HepG2 (cell line): ENCODE measurements around the gene CHST13. TPM values are rescaled to one million over a fixed set of nuclear protein-coding genes. Genes with fewer than 3 reads are reported as not detected.

Experiments
- ATAC-seq: fragments of 200-7000 bp; cut with Tn5 transposase; 3 replicates; pipeline ENCODE4 v1.9.1; 2020; ENCODE audit warnings: mild to moderate bottlenecking, moderate library complexity
- BruUV-seq: library from RNA; stranded (reverse); fragments of 400-500 nt; replicated peaks from 2 replicates; lab custom pipeline; 2021; lab: Mats Ljungman, UMichigan
- CTCF ChIA-PET: fragments of 300-600 bp; formaldehyde crosslinking; extraction: SDS; loops from one replicate; lab custom pipeline; 2021; ENCODE audit warnings: low total read pairs, inconsistent platforms, low intra/inter-chr PET ratio; lab: Yijun Ruan, JAX
- POLR2A ChIA-PET: fragments of 350-600 bp; sonication (Branson Sonifier 250); formaldehyde crosslinking; loops from one replicate; lab custom pipeline; 2020; ENCODE audit warnings: antibody characterized with exemption, inconsistent platforms; lab: Yijun Ruan, JAX
- DNase-seq: peaks from one replicate; pipeline ENCODE4 v3.0.0-alpha.2; 2015; ENCODE audit warnings: low spot score
- FAIRE-seq: peaks from 3 replicates; lab custom pipeline; 2011; peaks lifted over from hg19 to GRCh38; lab: Jason Lieb, UNC
- H2AFZ ChIP-seq: one replicate; pipeline ENCODE4 v1.6.1; 2011; ENCODE audit warnings: low read length, inconsistent platforms
- H3K27ac ChIP-seq: fragments of 300-600 bp; 3 replicates; pipeline ENCODE4 v1.8.0; 2011; ENCODE audit warnings: mixed run types, mild to moderate bottlenecking, mixed read lengths, low read length, inconsistent platforms; ENCODE audit not compliant: insufficient read depth; ENCODE audit errors: extremely low read length
- H3K27me3 ChIP-seq, 2 experiments: fragments of 200-600 bp in 1 of 2; 2 replicates in 1 of 2; 3 replicates in 1 of 2; pipeline versions ENCODE4 v1.6.0 to v1.8.0; 2011; ENCODE audit warnings: low read length in 2 of 2, mild to moderate bottlenecking in 2 of 2, moderate library complexity in 2 of 2, inconsistent platforms in 1 of 2; ENCODE audit not compliant: insufficient read depth in 2 of 2, control insufficient read depth in 1 of 2
- H3K36me3 ChIP-seq, 2 experiments: fragments of 200-600 bp in 1 of 2; replicated peaks in 1 of 2; 2 replicates in 1 of 2; 3 replicates in 1 of 2; pipeline versions ENCODE4 v1.5.1 to v1.8.0; 2011; ENCODE audit warnings: low read length in 2 of 2, inconsistent platforms in 1 of 2; ENCODE audit not compliant: insufficient read depth in 2 of 2, control insufficient read depth in 1 of 2
- H3K4me1 ChIP-seq: 2 replicates; pipeline ENCODE4 v1.5.1; 2012; ENCODE audit warnings: low read length, inconsistent platforms; ENCODE audit not compliant: insufficient read depth
- H3K4me2 ChIP-seq: 2 replicates; pipeline ENCODE4 v1.6.0; 2011; ENCODE audit warnings: low read depth, low read length, inconsistent platforms
- H3K4me3 ChIP-seq, 3 experiments: fragments of 200-600 bp in 1 of 3; sonication (generic), shearing (Covaris generic) in 1 of 3; replicated peaks in 1 of 3; 2 replicates each; pipeline ENCODE4 v1.5.1; 2011 to 2016; ENCODE audit warnings: low read length in 3 of 3, inconsistent platforms in 2 of 3, low read depth in 2 of 3, mild to moderate bottlenecking in 2 of 3, control low read depth in 1 of 3, mixed read lengths in 1 of 3; ENCODE audit not compliant: insufficient read depth in 1 of 3
- H3K79me2 ChIP-seq: one replicate; pipeline ENCODE4 v1.6.1; 2011; ENCODE audit warnings: low read length, inconsistent platforms; ENCODE audit not compliant: insufficient read depth
- H3K9ac ChIP-seq: 2 replicates; pipeline ENCODE4 v1.6.0; 2011; ENCODE audit warnings: mild to moderate bottlenecking, low read depth, low read length, inconsistent platforms; ENCODE audit not compliant: insufficient read depth
- H3K9me3 ChIP-seq: 2 replicates; pipeline ENCODE4 v1.5.1; 2012; ENCODE audit warnings: mild to moderate bottlenecking, low read length
- H4K20me1 ChIP-seq: 2 replicates; pipeline ENCODE4 v1.6.0; 2011; ENCODE audit warnings: inconsistent platforms, mild to moderate bottlenecking, low read length, moderate library complexity; ENCODE audit not compliant: insufficient read depth
- BCL6 ChIP-seq: IDR thresholded peaks from 2 replicates; pipeline ENCODE4 v1.6.1; 2016; ENCODE audit warnings: missing genetic modification reagents, missing compliant biosample characterization
- DPF2 ChIP-seq: sonication (generic); formaldehyde crosslinking; IDR thresholded peaks from 2 replicates; pipeline ENCODE4 v1.4.0; 2020; ENCODE audit warnings: mild to moderate bottlenecking, low read depth, missing genetic modification reagents, borderline replicate concordance
- EP300 ChIP-seq, 3 experiments: sonication (generic) in 1 of 3; formaldehyde crosslinking in 1 of 3; IDR thresholded peaks; 2 replicates each; pipeline versions ENCODE4 v1.5.1 to v1.6.1; 2011 to 2020; ENCODE audit warnings: low read depth in 2 of 3, low read length in 2 of 3, borderline replicate concordance in 1 of 3, improper control_type of control experiment in 1 of 3, mild to moderate bottlenecking in 1 of 3, missing genetic modification reagents in 1 of 3, moderate library complexity in 1 of 3
- HNF4A ChIP-seq: sonication (generic); formaldehyde crosslinking; IDR thresholded peaks from 2 replicates; pipeline ENCODE4 v1.4.0; 2020; ENCODE audit warnings: missing genetic modification reagents
- NR2C2 ChIP-seq: sonication (generic); formaldehyde crosslinking; IDR thresholded peaks from 2 replicates; pipeline ENCODE4 v1.4.0; 2020; ENCODE audit warnings: missing genetic modification reagents, mild to moderate bottlenecking, moderate library complexity, borderline replicate concordance
- POLR2G ChIP-seq: fragments of 200-400 bp; formaldehyde crosslinking; IDR thresholded peaks from 2 replicates; pipeline ENCODE4 v1.6.1; 2018; ENCODE audit warnings: mild to moderate bottlenecking, low read depth, low read length, moderate library complexity
- PPARG ChIP-seq: conservative IDR thresholded peaks from 2 replicates; pipeline ENCODE4 v1.6.1; 2016; ENCODE audit warnings: missing biosample characterization, missing genetic modification reagents
- SOX5 ChIP-seq: IDR thresholded peaks from 2 replicates; pipeline ENCODE4 v1.6.1; 2016; ENCODE audit warnings: borderline replicate concordance
- ZNF235 ChIP-seq: sonication (generic); formaldehyde crosslinking; IDR thresholded peaks from 2 replicates; pipeline ENCODE4 v1.8.1; 2023; ENCODE audit warnings: mild to moderate bottlenecking, missing genetic modification reagents, borderline replicate concordance
- ZNF543 ChIP-seq: sonication (generic); formaldehyde crosslinking; IDR thresholded peaks from 2 replicates; pipeline ENCODE4 v1.4.0; 2020; ENCODE audit warnings: mild to moderate bottlenecking, missing genetic modification reagents
- WGBS: methylation state at CpG from one replicate; pipeline ENCODE4 v1.1.6; 2017; ENCODE audit warnings: low lambda C conversion rate; 5-methylcytosine and 5-hydroxymethylcytosine counted together
- in situ Hi-C: cut with HindIII; loops from 2 replicates; pipeline ENCODE4 v1.10.0; 2017; ENCODE audit warnings: low pct_unique_long_range_greater_than_20kb; ENCODE audit not compliant: extremely low pct_ligation_motif_present
- intact Hi-C: fragments of 100-400 bp; cut with micrococcal nuclease; formaldehyde crosslinking; loops from one replicate; pipeline ENCODE4 v1.10.0; 2022; ENCODE audit not compliant: unreplicated experiment
- polyA plus RNA-seq, 8 experiments: library from polyadenylated mRNA; depleted of rRNA in 3 of 8; stranded (reverse) in 7 of 8; unstranded in 1 of 8; fragments of >200 nt; fragmentation: Illumina TruSeq in 4 of 8; extraction: Trizol in 4 of 8; gene quantifications; 2 replicates each; pipeline versions ENCODE4 v1.2.1 to v1.2.3, GENCODE V29; 2011 to 2016; ENCODE audit warnings: low read depth in 4 of 8, missing spikeins in 1 of 8, mixed read lengths in 1 of 8; ENCODE audit not compliant: insufficient read depth in 1 of 8
- total RNA-seq, 5 experiments: library from RNA; depleted of rRNA; stranded (reverse); fragments of >200 nt; fragmentation: Illumina TruSeq; extraction: Trizol; gene quantifications; 2 replicates each; pipeline ENCODE4 v1.2.3, GENCODE V29; 2016; ENCODE audit warnings: low read depth in 1 of 5
- TF ChIP-seq, protein P1 (sequence below): sonication (generic); formaldehyde crosslinking; IDR thresholded peaks from 2 replicates; pipeline ENCODE4 v1.8.0; 2022; ENCODE audit warnings: mild to moderate bottlenecking, missing genetic modification reagents, borderline replicate concordance
- TF ChIP-seq, protein P2 (sequence below): sonication (generic); formaldehyde crosslinking; IDR thresholded peaks from 2 replicates; pipeline ENCODE4 v1.5.0; 2020; ENCODE audit warnings: mild to moderate bottlenecking, missing genetic modification reagents

Gene CHST13
- total and polyA plus RNA-seq, 2 of the 13 experiments (the other 11 are each of a cell fraction or from before 2014, with no cell fraction given) = 32.0 to 43.1 TPM

DNA sequence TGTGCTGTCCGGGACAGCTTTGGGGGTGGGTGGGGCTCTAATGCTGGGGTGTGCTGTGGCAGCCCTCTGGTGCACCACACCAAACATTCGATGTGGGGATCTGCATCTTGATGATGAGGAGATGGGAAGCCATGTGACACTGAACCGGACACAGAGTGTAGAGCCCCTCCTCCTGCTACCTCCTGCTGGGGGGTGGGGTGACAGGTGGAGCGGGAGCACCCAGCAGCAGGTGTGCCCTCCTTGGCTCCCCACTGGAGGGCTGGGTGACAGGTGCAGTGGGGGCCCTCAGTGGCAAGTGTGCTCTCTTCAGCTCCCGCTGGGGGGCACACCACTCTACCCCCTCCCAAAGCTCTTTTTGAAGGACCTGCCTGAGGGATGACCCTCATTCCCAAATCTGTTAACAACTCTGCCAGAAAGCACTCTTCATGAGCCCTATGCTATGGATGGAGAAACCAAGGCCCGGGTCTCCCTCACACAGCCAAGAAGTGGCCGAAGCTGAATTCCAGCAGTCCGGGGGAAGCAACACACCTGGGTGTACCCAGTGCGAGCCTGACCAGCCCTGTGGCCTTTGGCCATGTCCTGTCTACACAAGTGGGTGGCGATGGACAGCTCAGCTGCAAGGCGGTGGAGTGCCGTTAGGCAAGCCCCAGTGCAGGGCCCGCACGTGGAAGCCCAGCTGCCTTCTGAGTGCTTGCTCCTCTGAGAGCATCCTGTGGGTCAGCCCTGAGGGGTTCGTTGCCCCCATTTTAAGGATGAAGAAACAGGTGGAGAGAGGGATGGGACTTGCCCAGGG is 5.8 kb upstream of the CHST13 start (continued):
- TF ChIP-seq, protein P1, sequence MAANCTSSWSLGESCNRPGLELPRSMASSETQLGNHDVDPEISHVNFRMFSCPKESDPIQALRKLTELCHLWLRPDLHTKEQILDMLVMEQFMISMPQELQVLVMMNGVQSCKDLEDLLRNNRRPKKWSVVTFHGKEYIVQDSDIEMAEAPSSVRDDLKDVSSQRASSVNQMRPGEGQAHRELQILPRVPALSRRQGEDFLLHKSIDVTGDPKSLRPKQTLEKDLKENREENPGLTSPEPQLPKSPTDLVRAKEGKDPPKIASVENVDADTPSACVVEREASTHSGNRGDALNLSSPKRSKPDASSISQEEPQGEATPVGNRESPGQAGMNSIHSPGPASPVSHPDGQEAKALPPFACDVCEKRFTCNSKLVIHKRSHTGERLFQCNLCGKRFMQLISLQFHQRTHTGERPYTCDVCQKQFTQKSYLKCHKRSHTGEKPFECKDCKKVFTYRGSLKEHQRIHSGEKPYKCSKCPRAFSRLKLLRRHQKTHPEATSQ (CRISPR knock-in tag) = no peak
- TF ChIP-seq ZNF235 (CRISPR knock-in tag) = 0 out of 2 replicates have a peak, but pooled peaks have one; percentile 44
- TF ChIP-seq, all 625 proteins: peak for 51

DNA sequence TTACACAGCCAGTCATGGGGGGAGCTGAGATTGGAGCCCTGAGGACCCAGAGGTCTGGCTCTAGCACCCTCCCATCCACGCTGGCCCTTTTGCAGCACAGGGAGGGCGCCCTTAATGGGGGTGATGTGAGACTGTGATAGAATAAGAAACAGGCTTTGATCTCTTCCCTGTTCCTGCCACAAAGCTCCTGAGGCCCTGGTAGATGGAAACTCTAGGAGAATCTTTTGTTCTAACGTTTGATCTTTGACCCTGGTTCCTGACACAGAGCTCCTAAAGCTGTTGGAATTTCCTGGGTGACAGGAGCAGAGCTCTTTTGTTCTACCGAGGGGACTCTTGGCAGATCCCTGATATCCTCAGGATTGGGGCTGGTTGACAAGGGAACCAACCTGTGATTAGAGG is 5.2 kb upstream of the CHST13 start:
- ChIA-PET POLR2A (interaction anchor here (0.7 to 3.5 kb wide), 10 partner anchors 9 to 923 kb away, joined by 3 to 53 read pairs (median 8); partner anchors contain the start of genes OSBPL11 and ZXDC), CTCF (no interaction called here)
- Histone ChIP-seq H3K27ac (peak overlapping the region; percentile 76), H2AFZ (no peak overlapping the region), H3K4me2 (peak overlapping the region; percentile 94), H3K4me3 (peak overlapping the region in 2 of 3 experiments; percentile 17 to 73; a peak in 2 of 6 replicates), H3K4me1 (peaks cover 74% of the 10 kb centered on the region), H3K9me3 (no peaks in the 10 kb centered on the region), H3K27me3 (no peaks in the 10 kb centered on the region; a peak in 1 of 5 replicates), H4K20me1 (no peaks in the 10 kb centered on the region), H3K9ac (peak overlapping the region; percentile 24; the same call in 1 of the 2 replicates), H3K79me2 (peaks cover 2% of the 10 kb centered on the region), H3K36me3 (no peaks in the 10 kb centered on the region)
- intact Hi-C loops (loop anchor here (5.0 kb wide), 1 partner anchor 36 kb away; no protein-coding TSS in a partner anchor), in situ Hi-C loops (no loop called here)
- ATAC-seq (peak; percentile 9), FAIRE-seq (peak; percentile 82), DNase-seq (peak; percentile 87)
- WGBS = 0% methylated on average over 3 of the region's 4 CpGs
- BruUV-seq = no TSS peak
- TF ChIP-seq NR2C2 (CRISPR knock-in tag) (0 out of 2 replicates have a peak, but pooled peaks have one; percentile 12), ZNF543 (0 out of 2 replicates have a peak, but pooled peaks have one; percentile 24), EP300 (IDR thresholded peaks at IDR 0.05; ENCODE audit: low read depth in 2 of 2, low read length in 2 of 2) (peak in 1 of 2 experiments; percentile 53; a peak in 1 of 4 replicates), EP300 (CRISPR knock-in tag; IDR thresholded peaks at IDR 0.05; ENCODE audit: borderline replicate concordance) (no peak), BCL6 (CRISPR knock-in tag) (peak; percentile 71), POLR2G (0 out of 2 replicates have a peak, but pooled peaks have one; percentile 13), HNF4A (peak; percentile 55), DPF2 (CRISPR knock-in tag) (0 out of 2 replicates have a peak, but pooled peaks have one; percentile 43), SOX5 (CRISPR knock-in tag) (peak; percentile 97), PPARG (CRISPR knock-in tag) (0 out of 2 replicates have a peak, but pooled peaks have one; percentile 43)
- TF ChIP-seq, protein P2, sequence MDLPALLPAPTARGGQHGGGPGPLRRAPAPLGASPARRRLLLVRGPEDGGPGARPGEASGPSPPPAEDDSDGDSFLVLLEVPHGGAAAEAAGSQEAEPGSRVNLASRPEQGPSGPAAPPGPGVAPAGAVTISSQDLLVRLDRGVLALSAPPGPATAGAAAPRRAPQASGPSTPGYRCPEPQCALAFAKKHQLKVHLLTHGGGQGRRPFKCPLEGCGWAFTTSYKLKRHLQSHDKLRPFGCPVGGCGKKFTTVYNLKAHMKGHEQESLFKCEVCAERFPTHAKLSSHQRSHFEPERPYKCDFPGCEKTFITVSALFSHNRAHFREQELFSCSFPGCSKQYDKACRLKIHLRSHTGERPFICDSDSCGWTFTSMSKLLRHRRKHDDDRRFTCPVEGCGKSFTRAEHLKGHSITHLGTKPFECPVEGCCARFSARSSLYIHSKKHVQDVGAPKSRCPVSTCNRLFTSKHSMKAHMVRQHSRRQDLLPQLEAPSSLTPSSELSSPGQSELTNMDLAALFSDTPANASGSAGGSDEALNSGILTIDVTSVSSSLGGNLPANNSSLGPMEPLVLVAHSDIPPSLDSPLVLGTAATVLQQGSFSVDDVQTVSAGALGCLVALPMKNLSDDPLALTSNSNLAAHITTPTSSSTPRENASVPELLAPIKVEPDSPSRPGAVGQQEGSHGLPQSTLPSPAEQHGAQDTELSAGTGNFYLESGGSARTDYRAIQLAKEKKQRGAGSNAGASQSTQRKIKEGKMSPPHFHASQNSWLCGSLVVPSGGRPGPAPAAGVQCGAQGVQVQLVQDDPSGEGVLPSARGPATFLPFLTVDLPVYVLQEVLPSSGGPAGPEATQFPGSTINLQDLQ (CRISPR knock-in tag) = no peak
